ENCODE data around the gene PRKACA. TPM values are rescaled to one million over a fixed set of nuclear protein-coding genes. Genes with fewer than 3 reads are reported as not detected.

PRKACA gene
- total RNA-seq, 2 donors from 2014 or later = 144 to 185 TPM

DNA sequence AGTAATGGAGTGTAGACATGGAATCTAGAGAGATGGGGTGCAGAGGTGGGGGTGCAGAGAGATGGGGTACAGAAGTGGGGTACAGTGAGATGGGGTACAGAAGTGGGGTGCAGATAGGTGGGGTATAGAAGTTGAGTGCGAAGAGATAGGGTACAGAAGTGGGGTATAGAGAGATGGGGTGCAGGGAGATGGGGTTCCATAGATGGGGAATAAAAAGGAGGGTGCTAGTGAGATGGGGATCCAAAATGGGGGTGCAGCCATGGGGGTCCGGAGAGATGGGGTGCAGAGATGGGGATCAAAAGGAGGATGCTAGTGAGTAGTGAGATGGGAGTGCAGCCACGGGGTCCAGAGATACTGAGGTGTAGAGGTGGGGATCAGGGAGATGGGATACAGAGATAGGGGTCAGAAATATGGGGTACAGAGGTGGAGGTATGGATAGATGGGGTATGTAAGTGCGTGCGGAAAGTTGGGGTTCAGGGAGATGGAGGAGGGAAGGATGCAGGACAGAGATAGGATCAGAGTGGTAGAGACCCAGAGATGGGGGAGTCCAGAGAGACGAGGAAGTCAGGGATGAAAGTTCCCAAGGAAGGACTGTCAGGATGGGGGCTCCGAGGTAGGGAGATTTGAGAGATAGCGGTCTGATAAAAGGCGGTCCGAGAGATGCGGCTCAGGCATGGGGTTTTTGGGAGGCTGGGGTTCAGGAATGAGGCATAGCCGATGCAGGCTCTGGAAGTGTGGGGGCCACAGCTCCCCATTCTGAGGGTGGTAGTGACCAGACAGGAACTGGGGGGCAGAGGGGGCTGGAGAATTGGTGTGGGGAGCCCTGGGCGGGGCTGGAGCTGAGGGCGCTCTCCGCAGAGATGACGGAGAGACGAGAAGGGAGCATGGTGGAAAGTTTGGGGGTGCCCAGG lies 59.1 kb downstream of the PRKACA start:
- Histone ChIP-seq H3K9me3 (no peaks in the 10 kb centered on the region), H3K27ac (no peak overlapping the region), H3K36me3 (no peaks in the 10 kb centered on the region), H3K4me1 (peaks cover 0 to 15% of the 10 kb centered on the region in 2 donors), H3K27me3 (no peaks in the 10 kb centered on the region), H3K4me3 (no peak overlapping the region)
- TF ChIP-seq, protein P1, sequence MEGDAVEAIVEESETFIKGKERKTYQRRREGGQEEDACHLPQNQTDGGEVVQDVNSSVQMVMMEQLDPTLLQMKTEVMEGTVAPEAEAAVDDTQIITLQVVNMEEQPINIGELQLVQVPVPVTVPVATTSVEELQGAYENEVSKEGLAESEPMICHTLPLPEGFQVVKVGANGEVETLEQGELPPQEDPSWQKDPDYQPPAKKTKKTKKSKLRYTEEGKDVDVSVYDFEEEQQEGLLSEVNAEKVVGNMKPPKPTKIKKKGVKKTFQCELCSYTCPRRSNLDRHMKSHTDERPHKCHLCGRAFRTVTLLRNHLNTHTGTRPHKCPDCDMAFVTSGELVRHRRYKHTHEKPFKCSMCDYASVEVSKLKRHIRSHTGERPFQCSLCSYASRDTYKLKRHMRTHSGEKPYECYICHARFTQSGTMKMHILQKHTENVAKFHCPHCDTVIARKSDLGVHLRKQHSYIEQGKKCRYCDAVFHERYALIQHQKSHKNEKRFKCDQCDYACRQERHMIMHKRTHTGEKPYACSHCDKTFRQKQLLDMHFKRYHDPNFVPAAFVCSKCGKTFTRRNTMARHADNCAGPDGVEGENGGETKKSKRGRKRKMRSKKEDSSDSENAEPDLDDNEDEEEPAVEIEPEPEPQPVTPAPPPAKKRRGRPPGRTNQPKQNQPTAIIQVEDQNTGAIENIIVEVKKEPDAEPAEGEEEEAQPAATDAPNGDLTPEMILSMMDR (IDR thresholded peaks at IDR 0.05) = no peak
- no peak for DNase-seq (ENCODE audit: low spot score)

DNA sequence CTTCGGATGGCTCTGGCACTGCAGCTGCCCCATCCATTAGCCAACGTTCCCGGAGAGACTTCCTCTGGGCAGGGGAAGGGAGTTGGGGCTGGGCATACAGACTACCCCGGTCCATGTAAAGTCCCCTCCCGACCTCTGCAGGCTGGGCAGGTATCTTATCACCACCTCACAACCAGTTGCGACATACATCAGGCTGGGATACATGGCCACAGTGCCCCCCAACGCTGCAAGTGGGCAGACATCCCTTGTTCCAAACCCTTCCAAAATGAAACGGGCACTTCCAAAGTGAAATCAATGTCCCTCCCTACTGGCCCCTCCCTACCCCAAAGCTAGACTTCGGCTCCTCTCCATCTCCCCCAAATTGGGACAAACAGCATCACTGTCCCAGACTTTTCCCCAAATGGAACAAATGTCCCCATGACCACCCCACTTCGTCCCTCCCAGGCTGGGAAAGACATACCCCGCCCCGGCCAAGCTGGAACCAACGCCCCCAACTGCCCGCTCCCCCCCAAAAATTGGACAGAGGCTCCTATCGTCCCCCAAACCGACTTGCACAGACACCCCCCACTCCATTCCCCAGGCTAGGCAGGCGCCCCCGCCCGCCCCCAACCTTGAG lies 60.7 kb downstream of the PRKACA start:
- DNase-seq (ENCODE audit: low spot score) = no peak
- peaks cover 0 to 15% of the 10 kb centered on the region in 2 donors for H3K4me1 ChIP-seq
- H3K4me3 ChIP-seq = peak overlapping the region; percentile 20 to 49
- no peak overlapping the region for H3K27ac ChIP-seq
- H3K9me3 ChIP-seq = no peaks in the 10 kb centered on the region
- TF ChIP-seq, protein P1 (IDR thresholded peaks at IDR 0.05) = no peak
- no peaks in the 10 kb centered on the region for H3K27me3 ChIP-seq
- no peaks in the 10 kb centered on the region for H3K36me3 ChIP-seq

DNA sequence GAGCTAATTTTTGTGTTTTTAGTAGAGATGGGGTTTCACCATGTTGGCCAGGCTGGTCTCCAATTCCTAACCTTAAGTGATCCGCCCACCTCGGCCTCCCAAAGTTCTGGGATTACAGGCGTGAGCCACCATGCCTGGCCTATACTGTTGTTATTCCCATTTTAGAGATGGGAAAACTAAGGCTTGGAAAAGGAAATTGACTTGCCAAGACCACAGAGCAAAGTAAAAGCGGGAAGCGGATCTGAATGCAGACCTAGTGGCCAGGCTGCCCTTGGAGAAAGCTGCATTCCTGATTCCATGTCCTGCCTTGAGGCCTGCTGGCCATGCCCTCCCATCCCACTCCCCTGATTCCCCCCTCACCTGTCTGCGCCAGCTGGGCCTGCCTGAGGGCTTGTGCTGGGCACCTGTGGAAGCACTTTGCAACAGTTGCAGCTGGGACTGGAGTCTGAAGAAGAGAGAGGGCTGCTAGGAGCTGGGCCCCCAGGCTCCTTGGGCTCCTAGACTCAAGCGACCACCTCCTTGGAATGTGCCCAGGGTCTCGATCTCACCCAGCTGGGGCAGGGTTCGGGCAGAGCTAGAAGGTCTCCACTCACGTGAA lies 61.4 kb downstream of the PRKACA start:
- H3K9me3 ChIP-seq = no peaks in the 10 kb centered on the region
- no peak for DNase-seq (ENCODE audit: low spot score)
- TF ChIP-seq, protein P1 (IDR thresholded peaks at IDR 0.05) = no peak
- H3K36me3 ChIP-seq = no peaks in the 10 kb centered on the region
- H3K27ac ChIP-seq = no peak overlapping the region
- no peaks in the 10 kb centered on the region for H3K27me3 ChIP-seq
- H3K4me3 ChIP-seq = no peak overlapping the region
- H3K4me1 ChIP-seq = peaks cover 0 to 15% of the 10 kb centered on the region in 2 donors

DNA sequence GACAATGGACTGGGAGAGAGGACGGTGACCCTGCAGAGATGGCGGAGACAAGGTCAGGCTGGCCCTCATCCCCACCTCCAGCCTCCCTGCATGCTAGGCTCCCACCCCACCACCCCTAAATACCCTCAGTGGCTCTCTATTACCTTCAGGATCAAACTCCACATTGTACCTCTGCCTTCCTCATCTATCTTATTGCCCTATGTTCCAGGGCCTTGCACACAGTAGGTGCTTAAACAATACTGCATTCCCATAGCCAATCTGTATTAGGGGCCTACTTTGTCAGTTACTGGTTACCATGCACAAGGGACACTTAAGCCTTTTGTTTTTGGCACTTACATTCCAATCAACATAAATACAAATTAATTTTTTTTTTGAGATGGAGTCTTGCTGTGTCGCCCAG lies 62.2 kb downstream of the PRKACA start:
- H3K27ac ChIP-seq = no peak overlapping the region

DNA sequence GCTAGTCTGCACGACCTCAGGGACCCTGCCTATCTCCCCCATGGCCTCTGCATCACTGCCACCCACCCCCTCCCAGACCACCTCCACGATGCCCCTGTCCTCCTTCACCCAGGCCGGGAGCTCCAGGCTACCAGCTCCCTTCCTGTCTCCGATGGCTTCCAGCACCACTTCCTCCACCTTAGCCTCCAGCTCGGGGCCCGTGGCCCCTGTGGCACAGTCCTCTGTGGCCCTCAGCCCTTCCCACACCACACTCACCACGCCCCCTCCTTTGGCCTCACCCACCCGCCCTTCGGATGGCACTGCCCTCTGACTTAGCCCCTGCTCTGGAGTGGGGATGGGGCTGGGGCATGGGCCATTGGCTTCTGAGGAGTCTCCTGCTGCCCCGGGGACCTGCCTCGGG lies 62.8 kb downstream of the PRKACA start:
- TF ChIP-seq, protein P1 (IDR thresholded peaks at IDR 0.05) = no peak
- H3K27me3 ChIP-seq = no peaks in the 10 kb centered on the region
- no peak overlapping the region for H3K27ac ChIP-seq
- H3K36me3 ChIP-seq = no peaks in the 10 kb centered on the region
- H3K4me3 ChIP-seq = no peak overlapping the region
- no peak for DNase-seq (ENCODE audit: low spot score)
- no peaks in the 10 kb centered on the region for H3K9me3 ChIP-seq
- H3K4me1 ChIP-seq = peaks cover 0 to 15% of the 10 kb centered on the region in 2 donors

More for the DNA sequence above, 62.2 kb downstream of the PRKACA start:
- Histone ChIP-seq H3K36me3 (no peaks in the 10 kb centered on the region), H3K9me3 (no peaks in the 10 kb centered on the region), H3K27me3 (no peaks in the 10 kb centered on the region), H3K4me1 (peaks cover 0 to 15% of the 10 kb centered on the region in 2 donors), H3K4me3 (no peak overlapping the region)
- TF ChIP-seq, protein P1 (IDR thresholded peaks at IDR 0.05) = no peak
- DNase-seq (ENCODE audit: low spot score) = no peak
